ENCODE measurements around the gene ZNRF2.

The ZNRF2 gene

GRCh38 chr7:30329716-30330115, 45.3 kb downstream of the ZNRF2 start:
- H3K4me3 ChIP-seq (replicated peaks; ENCODE audit: low read depth, low read length): no peak overlapping the region
- DNase-seq (ENCODE audit: low read depth): no peak
- no peak for TF ChIP-seq CTCF (IDR thresholded peaks at IDR 0.05; ENCODE audit: low read length, missing control alignments)

- H3K4me3 ChIP-seq (replicated peaks; ENCODE audit: low read depth, low read length): no peak overlapping the region
- DNase-seq (ENCODE audit: low read depth): no peak
- TF ChIP-seq CTCF (IDR thresholded peaks at IDR 0.05; ENCODE audit: low read length, missing control alignments): no peak
Measured at GRCh38 chr7:30330134-30331111, 46.0 kb downstream of the ZNRF2 start.

GRCh38 chr7:30331338-30331737, 46.9 kb downstream of the ZNRF2 start:
- DNase-seq (ENCODE audit: low read depth): peak; percentile 67
- TF ChIP-seq CTCF (IDR thresholded peaks at IDR 0.05; ENCODE audit: low read length, missing control alignments): no peak
- no peak overlapping the region for H3K4me3 ChIP-seq (replicated peaks; ENCODE audit: low read depth, low read length)

- no peak for TF ChIP-seq CTCF (IDR thresholded peaks at IDR 0.05; ENCODE audit: low read length, missing control alignments)
- DNase-seq (ENCODE audit: low read depth): no peak
- H3K4me3 ChIP-seq (replicated peaks; ENCODE audit: low read depth, low read length): no peak overlapping the region
Measured at GRCh38 chr7:30332549-30332948, 48.2 kb downstream of the ZNRF2 start.

DNA sequence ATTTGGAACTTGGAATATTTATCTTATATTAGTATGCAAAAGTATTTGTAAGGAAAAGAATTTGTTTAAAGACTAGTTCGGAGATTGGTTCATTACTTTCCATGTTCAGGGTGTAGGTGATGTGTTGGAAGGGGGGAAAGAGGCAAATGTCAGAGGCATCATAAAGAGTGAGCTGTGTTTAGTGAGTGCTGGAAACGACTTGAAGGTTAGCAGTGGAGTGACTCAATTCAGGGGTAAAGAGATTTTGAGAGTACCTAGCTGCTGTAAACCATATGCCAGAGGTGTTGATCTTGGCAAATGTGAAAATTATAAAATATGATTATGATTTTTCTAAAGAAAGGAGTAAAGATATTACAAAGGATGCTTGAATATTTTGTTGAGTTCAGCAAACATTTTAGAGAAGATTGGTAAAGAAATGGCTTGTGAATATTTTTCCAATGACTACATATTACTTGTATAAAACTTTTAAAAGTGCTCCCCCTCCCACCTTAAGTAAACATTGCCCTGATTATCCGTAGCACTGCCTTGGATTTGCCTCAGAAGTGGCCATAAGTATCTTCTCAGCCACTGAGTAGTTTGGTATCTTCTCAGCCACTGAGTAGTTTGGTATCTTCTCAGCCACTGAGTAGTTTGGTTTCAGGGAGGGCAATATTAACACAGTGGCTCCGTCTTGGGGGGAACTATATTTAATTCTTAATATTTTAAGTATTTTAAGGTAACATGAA, 51.5 kb downstream of the ZNRF2 start:
- TF ChIP-seq CTCF (IDR thresholded peaks at IDR 0.05; ENCODE audit: low read length, missing control alignments): no peak
- no peak overlapping the region for H3K4me3 ChIP-seq (replicated peaks; ENCODE audit: low read depth, low read length)
- no peak for DNase-seq (ENCODE audit: low read depth)

DNA sequence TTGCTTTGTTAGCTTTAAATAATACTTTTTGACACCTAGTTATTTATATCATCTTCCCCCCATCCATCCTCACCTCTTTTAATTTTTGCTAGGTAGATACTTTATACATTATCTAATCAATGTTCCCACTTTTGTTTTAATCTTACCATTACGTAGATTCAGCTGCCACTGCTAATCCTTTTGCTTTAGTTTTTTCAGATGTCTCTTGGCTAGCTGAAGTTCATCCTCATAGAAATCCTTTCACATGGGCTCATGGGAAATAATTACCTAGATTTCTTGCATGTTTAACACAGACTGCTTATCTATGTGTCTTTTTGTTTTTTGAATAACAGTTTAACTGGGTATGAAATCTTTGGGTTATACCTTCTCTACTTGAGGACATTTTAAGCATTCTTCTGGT, 60.1 kb downstream of the ZNRF2 start:
- no peak for DNase-seq (ENCODE audit: low read depth)
- no peak for TF ChIP-seq CTCF (IDR thresholded peaks at IDR 0.05; ENCODE audit: low read length, missing control alignments)
- H3K4me3 ChIP-seq (replicated peaks; ENCODE audit: low read depth, low read length): no peak overlapping the region
